ENCODE results near the gene ABHD10.

DNA sequence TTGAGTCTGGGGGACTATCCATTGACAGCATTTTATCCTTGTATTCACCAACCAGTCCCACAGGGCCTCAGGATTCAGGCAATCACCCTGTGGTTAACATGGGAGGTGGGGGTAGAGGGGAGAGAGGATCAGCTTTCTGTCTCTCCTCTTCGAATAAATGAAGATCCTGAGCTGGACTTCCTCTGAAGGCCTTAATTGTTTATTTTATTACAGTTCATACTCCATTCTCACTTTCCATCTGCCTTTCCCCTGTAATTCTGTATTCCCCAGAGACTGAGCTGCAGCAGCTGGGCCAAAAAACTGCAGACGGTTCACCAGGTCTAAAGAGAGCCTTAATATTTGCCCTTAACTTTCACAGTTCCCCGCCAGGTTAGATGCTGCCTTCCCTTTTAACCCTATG lies 31.8 kb downstream of the ABHD10 start:
- TF ChIP-seq, protein P1, sequence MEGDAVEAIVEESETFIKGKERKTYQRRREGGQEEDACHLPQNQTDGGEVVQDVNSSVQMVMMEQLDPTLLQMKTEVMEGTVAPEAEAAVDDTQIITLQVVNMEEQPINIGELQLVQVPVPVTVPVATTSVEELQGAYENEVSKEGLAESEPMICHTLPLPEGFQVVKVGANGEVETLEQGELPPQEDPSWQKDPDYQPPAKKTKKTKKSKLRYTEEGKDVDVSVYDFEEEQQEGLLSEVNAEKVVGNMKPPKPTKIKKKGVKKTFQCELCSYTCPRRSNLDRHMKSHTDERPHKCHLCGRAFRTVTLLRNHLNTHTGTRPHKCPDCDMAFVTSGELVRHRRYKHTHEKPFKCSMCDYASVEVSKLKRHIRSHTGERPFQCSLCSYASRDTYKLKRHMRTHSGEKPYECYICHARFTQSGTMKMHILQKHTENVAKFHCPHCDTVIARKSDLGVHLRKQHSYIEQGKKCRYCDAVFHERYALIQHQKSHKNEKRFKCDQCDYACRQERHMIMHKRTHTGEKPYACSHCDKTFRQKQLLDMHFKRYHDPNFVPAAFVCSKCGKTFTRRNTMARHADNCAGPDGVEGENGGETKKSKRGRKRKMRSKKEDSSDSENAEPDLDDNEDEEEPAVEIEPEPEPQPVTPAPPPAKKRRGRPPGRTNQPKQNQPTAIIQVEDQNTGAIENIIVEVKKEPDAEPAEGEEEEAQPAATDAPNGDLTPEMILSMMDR (IDR thresholded peaks at IDR 0.05): no peak
- TF ChIP-seq POLR2AphosphoS5 (IDR thresholded peaks at IDR 0.05) (no peak), POLR2A (IDR thresholded peaks at IDR 0.05) (no peak), EP300 (IDR thresholded peaks at IDR 0.05) (no peak)

Data from upper lobe of left lung (tissue), 4 donors.